ENCODE results near the gene CNIH3.

- TF ChIP-seq JUN (IDR thresholded peaks at IDR 0.05; ENCODE audit: borderline replicate concordance, insufficient read depth, insufficient read length, low read depth), result no peak
- TF ChIP-seq POLR2AphosphoS5 (IDR thresholded peaks at IDR 0.05; ENCODE audit: insufficient read depth, low read depth, low read length), result no peak
Measured at GRCh38 chr1:224644553-224645154, 28.5 kb downstream of the CNIH3 start.

Measured in endothelial cell of umbilical vein (primary cell).